Measurements from ENCODE around the gene SEMA3B. TPM values are rescaled to one million over a fixed set of nuclear protein-coding genes. Genes with fewer than 3 reads are reported as not detected.
A peak's percentile ranks its signal among the peaks of the same experiment; 100 is the strongest.

SEMA3B gene
- total and polyA plus RNA-seq, 2 donors (not counting 3 experiments of a cell fraction or from before 2014, with no cell fraction given) = 1.2 to 1.5 TPM

DNA sequence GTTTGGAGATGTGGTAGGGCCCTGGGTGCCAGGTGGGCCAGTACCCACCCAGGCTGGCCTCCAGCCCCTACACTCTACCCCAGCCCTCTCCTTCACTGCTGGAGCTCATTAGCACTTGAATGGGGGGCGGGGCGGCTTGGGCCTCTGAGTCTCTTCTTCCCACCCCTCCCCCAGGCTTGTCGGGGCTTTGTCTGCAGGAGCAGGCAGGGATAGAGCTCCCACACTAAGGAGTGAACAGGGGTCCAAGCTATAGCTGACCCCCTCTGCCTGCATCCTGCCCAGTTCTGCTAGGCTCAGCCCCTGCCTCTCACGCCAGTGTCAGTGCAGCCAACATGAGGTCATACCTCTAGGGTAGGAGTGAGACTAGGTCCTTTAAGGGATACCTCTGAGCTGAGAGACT lies 27.8 kb upstream of the SEMA3B start:
- H3K9ac ChIP-seq (replicated peaks; ENCODE audit: extremely low read depth, insufficient read depth, low read length) = no peak overlapping the region
- H3K79me2 ChIP-seq (ENCODE audit: control insufficient read depth, insufficient read depth, low read length) = peaks cover 92% of the 10 kb centered on the region
- H3K27ac ChIP-seq (ENCODE audit: insufficient read depth, low read depth, low read length) = peak overlapping the region; percentile 97
- BruUV-seq (replicated peaks) = no TSS peak
- TF ChIP-seq, protein P1, sequence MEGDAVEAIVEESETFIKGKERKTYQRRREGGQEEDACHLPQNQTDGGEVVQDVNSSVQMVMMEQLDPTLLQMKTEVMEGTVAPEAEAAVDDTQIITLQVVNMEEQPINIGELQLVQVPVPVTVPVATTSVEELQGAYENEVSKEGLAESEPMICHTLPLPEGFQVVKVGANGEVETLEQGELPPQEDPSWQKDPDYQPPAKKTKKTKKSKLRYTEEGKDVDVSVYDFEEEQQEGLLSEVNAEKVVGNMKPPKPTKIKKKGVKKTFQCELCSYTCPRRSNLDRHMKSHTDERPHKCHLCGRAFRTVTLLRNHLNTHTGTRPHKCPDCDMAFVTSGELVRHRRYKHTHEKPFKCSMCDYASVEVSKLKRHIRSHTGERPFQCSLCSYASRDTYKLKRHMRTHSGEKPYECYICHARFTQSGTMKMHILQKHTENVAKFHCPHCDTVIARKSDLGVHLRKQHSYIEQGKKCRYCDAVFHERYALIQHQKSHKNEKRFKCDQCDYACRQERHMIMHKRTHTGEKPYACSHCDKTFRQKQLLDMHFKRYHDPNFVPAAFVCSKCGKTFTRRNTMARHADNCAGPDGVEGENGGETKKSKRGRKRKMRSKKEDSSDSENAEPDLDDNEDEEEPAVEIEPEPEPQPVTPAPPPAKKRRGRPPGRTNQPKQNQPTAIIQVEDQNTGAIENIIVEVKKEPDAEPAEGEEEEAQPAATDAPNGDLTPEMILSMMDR (IDR thresholded peaks at IDR 0.05; ENCODE audit: extremely low read depth in 1 of 2, insufficient read depth in 1 of 2, low read depth in 1 of 2, low read length in 2 of 2) = no peak
- no peak for TF ChIP-seq GATA2 (IDR thresholded peaks at IDR 0.05; ENCODE audit: insufficient read depth, insufficient read length, low read depth, low read length)
- TF ChIP-seq FOS (IDR thresholded peaks at IDR 0.05; ENCODE audit: borderline replicate concordance, insufficient read depth, low read length) = no peak
- TF ChIP-seq POLR2A (IDR thresholded peaks at IDR 0.05; ENCODE audit: low read depth, low read length) = no peak
- no peak for TF ChIP-seq EZH2 (IDR thresholded peaks at IDR 0.05; ENCODE audit: borderline replicate concordance, low read depth, low read length, severe bottlenecking)
- no peak for TF ChIP-seq MYC (IDR thresholded peaks at IDR 0.05; ENCODE audit: low read depth, low read length)
- TF ChIP-seq POLR2AphosphoS5 (IDR thresholded peaks at IDR 0.05; ENCODE audit: insufficient read depth, low read depth, low read length) = no peak
- H4K20me1 ChIP-seq (replicated peaks; ENCODE audit: control insufficient read depth, extremely low read depth, insufficient read depth, low read length) = no peaks in the 10 kb centered on the region
- H2AFZ ChIP-seq (ENCODE audit: low read depth, low read length) = no peak overlapping the region
- FAIRE-seq (peak; percentile 15), DNase-seq (ENCODE audit: low read depth, low spot score) (no peak)
- no peaks in the 10 kb centered on the region for H3K27me3 ChIP-seq (ENCODE audit: control insufficient read depth in 2 of 2, insufficient read depth in 2 of 2, low read length in 2 of 2)
- POLR2A ChIA-PET = interaction anchor here (0.6 kb wide), 1 partner anchor 311 kb away, joined by 3 read pairs; no protein-coding TSS in a partner anchor
- intact Hi-C loops (cut with micrococcal nuclease) (no loop called here), dilution Hi-C loops (cut with MboI; ENCODE audit: extremely low pct_ligation_motif_present, low sequenced_read_pairs) (loop anchor here (5.0 kb wide), 1 partner anchor 59 kb away; no protein-coding TSS in a partner anchor)
- H3K9me1 ChIP-seq (replicated peaks; ENCODE audit: control insufficient read depth, extremely low read depth, insufficient read depth, low read length) = no peaks in the 10 kb centered on the region
- peaks cover 76% of the 10 kb centered on the region for H3K4me1 ChIP-seq (ENCODE audit: control insufficient read depth, extremely low read depth, insufficient read depth, low read length)
- peaks cover 2 to 19% of the 10 kb centered on the region in 2 experiments for H3K36me3 ChIP-seq (ENCODE audit: control insufficient read depth in 2 of 2, extremely low read depth in 1 of 2, insufficient read depth in 2 of 2, low read length in 2 of 2)
- H3K4me2 ChIP-seq (ENCODE audit: insufficient read depth, low read length) = no peak overlapping the region
- CTCF ChIA-PET = interaction anchor here (1.4 to 5.6 kb wide), 2 partner anchors 13 to 19 kb away, joined by 4 to 54 read pairs; no protein-coding TSS in a partner anchor
- H3K9me3 ChIP-seq (replicated peaks; ENCODE audit: control insufficient read depth, insufficient read depth, low read length) = no peaks in the 10 kb centered on the region
- no peak overlapping the region for H3K4me3 ChIP-seq (replicated peaks in 1 of 3; ENCODE audit: insufficient read depth in 1 of 3, low read depth in 1 of 3, low read length in 3 of 3)
